Stimulated activated naive CD4-positive, alpha-beta T cell treated with Interleukin-2 at 50 U/mL for 16 hours (primary cell): ENCODE measurements around the gene PMEPA1.

Experiments used
- DNase-seq: peaks from one replicate; lab custom pipeline; 2025; lab: John Stamatoyannopoulos, UW

PMEPA1 gene

DNA sequence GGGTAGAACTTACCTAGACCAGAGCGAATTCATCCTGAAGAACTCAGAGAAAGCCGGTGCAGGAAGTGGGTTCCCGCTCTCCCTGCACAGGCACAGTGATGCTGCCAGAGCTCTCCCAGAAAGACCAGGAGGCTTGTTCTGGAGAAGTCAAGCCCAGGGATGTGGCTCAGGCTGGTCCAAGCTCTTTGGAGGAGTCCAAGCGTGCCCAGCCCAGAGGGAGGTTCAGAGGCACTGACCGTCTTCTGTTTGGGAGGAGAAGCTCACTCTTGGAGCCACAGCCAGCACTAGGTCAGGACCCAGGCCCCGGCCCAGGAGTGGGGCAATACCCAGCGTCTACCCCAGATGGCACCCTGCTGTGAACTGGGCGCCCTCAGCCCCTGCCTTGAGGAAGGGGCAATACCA lies 1.5 kb upstream of the PMEPA1 start:
- no peak for DNase-seq

DNA sequence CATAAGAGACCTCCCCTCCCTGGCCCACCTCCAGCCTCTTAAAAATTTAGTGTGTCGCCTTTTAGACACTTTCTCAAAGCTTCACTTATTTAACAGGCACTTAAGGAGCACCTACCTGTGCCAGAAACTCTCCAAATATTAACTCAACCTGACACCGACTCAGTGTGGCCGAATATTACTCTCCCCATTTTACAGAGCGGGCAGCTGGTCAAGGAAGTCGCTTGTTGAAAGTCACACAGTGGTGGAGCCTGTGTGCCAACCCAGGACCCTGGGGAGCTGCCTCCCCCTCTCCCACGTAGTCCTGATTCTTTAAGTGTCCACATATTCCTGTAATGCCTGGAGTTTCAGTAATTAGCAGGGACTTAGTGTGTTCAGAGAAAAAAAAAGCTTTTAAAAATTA lies 1.0 kb upstream of the PMEPA1 start:
- no peak for DNase-seq

DNA sequence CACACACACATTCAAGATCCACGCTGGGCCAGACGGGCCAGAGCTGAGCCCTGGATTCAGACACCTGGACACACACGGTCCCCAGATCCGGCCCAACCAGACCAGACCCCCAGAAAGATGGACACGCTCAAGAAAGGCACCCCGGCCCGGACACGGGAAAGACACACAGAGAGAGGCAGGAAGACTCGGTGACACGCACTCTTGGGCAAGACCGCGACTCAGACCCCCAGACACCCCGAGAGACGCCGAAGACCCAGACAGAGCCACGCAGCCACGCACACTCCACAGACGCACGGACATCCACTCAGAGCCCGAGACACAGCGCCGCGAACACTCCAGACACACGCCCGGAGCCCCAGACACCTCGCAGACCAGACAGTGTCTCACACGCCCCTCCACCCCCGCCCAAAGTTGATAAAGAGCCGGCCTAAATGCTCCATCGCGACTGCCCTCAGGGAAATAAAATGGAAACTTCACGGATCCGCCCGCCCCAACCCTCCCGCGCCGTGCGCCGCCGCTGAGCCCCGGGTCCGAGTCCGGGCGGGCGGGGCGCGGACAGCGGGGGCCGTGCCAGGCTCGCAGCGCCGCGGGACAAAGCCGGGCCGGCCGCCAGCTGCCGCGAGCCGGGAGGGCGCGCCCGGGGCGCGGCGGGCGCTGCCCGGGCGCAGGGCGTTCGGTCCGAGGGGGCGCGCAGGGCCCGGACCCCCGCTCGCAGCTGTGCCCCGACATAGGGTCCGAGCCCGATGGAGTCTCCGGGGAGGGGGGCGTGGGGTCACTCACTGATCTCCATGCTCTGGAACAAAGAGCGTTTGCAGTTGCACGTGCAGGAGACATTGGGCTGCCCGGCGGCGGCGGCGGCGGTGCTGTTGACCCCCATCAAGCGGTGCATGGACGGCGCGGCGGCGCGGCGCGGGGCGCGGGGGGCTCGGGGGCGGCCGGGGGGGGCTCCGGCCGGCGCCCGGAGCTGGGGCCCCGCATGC lies 831 bp downstream of the PMEPA1 start:
- DNase-seq, result peak; percentile 21

DNA sequence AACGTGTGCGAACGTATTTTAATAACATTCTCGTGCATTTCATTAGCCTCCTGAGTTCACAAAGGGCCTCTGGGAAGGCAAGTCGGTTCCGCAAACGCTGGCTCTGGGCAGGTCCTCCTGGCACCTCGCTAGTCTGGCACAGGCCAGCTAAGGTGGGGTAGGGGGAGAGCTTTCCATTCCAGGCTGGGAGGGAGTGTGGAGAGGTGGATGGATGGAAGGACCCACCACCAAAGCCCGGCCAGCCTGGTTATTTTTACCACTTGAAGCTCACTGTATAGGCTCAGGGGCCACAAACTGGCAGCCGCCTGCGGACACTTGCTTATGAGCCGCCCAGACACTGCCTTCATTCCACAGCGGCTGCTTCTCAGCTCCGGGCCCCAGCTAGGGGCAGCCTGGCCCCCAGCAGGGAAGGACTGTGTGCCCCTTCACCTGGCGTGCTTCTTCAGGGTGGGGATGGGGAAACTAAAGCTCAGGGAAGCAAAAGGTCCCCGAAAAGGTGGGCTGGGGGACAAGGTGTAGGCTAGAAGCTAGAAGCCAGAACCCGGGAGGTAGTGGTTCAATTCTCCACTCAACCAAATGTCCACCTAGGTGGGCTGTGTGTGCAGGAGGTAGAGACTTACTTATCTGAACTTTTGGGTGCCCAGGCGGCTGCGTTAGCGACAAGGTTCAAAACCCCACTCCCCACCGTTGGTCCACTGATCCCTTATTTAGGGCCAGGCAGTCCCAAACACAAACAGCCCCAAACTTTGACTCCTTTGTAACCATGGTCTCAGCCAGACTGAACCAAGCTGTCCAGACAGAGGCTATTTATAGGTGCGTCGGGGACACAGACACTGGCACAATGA lies 1.7 kb downstream of the PMEPA1 start:
- DNase-seq, result no peak

DNA sequence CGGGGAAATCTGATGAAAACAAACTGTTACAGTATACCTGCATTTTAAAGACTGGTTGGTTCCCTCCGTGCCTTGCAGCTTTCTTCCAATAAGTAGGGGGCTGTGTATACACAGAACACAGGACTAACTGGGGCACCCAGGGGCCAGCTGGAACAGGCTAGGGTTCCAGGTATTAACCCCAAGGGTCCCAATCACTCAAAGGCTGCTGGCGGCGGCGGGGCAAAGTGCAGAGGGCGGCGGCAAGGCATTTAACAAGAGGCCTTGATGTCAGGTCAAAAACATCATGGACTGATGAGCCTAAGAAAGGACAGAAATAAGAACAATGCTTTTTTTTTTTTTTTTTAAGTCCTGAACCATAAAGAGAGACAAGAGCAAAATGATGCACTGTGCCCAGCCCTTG lies 2.5 kb downstream of the PMEPA1 start:
- DNase-seq, result no peak

DNA sequence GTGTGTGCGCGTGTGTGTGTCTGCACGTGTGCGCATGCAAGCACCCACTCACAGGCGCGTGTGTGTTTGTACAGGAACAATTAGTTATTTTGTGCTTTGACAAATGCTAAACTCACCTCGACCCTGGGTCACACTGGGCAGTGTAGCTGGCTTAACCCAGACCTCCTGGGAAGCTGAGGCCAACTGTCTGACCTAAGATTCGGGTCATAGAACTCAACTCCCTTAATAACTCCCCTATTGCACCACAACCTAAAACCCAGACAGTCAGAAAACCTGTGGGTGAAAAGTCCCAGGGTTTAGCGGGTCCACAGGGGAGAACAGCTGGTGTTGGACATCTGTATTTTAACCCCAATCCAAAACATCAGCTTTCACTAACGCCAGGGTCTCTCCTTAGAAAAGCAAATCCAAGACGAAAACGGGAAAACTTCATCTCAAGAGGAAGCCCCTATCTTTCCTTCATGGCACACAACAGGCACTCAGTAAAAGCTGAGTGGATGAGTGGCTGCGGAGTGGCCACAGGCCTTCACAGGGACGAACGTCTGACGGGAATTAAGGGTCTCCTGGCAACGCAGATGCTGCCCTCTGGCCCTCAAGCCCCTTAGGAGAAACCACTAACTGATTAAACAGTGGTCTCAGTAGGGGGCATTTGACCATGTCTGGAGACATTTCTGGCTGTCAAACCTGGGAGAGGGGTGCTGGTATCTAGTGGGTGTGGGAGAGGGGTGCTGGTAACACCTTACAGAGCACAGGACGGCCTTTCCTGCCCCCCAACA lies 4.5 kb downstream of the PMEPA1 start:
- DNase-seq, result no peak

DNA sequence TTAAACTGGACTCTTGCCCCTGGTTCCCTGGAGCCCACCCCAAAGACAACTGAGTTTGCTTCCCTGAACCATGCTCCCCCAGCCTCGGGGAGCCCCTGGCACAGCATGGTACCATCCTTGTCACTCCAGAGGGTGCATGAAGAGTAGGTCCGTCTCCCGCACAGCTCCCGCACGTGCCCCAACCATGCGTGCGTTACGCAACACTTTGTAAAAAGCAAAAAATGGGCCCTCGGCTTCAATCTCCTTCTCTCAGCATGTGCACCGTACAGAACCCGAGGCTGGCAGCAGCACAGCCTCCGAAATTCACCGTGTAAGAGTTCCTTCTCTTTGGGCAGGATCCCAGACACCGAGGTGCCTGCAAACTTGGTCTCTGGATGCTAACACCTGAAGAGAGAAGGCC lies 5.6 kb downstream of the PMEPA1 start:
- DNase-seq, result no peak

DNA sequence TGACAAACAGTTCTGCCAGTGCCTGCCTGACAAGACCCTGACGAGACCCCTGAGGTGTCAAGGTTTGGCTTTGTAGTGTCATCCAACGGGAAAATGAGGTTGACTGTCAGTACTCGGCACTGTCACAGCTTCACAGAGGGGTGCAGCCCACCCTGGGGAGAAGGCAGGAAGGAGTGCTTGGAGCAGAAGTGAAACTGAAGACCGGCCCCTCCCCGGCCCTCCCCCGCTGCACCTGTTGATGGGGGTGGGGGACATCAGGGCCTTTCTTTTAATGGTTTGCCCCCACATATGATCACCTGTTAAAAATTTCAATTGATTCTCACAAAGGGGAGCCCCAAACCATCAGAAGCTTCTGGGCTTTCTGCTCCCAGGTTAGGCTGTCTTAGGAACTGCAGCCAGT lies 6.8 kb downstream of the PMEPA1 start:
- DNase-seq, result no peak

DNA sequence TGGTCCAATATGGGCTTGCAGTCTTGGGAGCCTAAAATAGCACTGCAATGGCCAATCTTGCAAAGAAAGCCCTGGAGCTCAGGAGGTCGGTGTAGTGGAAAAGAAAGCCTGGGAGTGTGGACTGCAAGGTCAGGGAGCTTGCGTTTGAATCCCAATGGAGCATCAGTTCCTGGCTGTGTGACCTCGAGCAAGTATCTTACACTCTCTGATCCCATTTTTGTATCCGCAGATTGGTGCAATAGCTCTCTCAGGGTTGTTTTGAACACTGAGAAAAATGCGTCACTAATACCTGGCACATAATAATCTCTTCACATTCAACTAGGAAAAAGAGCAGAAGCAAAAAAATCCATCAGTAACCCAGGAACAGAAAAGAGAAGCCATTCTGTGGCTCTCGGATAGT lies 7.3 kb downstream of the PMEPA1 start:
- DNase-seq, result no peak

DNA sequence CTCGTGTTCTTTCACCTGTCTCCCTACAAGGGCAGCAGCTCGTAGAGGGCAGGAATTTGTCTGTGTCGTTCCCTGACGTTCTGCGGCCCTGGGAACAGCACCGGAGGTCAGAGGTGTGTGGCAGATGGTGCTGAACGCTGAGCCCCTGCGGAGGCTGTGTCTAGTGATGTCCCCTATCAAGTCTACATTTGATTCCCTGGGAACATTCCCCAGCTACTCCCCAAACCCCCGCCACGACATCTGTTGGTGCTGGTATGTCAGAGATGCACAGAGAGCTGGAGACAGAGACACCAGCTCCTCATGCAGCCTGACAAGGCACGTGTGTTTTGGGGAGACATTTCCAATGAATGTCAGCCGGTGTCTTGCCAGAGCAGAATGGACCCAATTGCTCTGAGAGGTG lies 7.7 kb downstream of the PMEPA1 start:
- DNase-seq, result no peak

DNA sequence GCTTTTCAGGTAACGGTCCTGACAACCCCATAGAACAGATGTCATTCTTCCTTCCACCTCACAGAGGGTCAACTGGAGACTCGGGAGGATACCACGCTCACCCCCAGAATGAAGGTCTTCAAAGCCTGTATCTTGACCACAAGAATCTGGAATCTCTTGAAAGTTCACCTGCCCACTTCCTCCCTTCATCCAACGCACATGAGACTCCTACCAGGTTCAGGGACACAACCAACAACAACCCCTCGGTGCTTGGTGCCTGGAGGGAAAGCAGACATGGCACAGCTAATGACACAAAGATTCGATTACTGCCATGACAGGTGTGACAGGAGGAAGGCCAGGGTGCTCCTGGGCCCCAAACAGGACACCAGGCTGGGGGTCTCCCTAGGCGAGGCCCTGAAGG lies 8.2 kb downstream of the PMEPA1 start:
- no peak for DNase-seq

DNA sequence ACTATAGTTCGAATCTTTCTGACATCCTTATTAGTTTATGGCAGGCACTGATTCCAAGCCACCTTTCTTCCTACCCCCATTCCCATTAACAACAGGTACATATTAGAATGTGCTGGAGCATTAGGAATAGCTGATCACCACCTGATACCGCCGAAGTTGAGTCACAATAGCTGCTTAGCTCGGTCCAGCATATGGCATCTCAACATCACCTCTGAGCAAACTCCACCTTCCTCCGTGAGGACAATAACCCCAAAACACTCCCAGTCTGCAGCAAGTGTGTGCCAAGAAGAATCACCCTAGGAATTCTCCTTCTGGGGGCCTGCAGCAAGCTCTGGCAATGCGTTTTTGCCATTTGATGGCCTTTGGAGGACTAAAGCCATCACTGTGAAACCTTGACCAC lies 8.7 kb downstream of the PMEPA1 start:
- DNase-seq, result no peak

DNA sequence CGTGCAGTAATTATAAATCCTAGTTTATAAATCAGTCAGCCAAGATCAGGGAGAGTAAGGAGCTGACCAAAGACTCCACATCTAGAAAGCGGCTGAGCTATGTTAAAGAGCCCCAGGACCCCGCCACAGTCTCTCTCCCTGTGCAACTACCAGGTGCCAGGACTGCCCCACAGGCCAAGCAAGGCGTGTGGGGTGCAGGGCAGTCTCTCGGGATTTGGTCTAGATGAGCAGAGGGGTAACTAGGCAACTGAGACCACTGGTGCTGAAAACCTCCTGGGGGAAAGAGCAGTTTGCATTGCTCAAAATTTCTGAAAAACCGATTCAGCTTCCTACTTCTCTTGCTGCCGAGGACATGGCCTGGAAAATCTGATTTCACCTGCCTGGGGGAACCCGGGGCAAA lies 10.4 kb downstream of the PMEPA1 start:
- DNase-seq, result no peak

DNA sequence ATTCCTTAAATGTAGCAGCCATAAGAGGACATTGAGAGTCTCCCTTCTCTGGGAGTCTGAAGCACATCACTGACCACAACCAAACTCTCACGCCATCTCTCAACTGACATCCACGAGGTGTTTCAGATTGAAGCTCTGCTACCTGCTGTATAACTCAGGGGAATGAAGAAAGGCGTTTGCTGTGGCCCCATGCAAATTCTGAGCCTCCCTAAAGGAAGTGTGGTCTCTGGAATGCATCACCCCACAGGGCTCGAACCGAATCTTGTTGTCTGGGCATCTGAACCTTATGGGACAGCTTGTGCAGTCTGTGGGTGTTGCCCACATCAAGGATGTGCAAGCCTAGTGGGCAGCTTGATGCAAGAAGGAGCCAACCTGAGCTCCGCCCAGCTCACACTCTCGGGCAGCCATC lies 10.9 kb downstream of the PMEPA1 start:
- DNase-seq, result no peak

DNA sequence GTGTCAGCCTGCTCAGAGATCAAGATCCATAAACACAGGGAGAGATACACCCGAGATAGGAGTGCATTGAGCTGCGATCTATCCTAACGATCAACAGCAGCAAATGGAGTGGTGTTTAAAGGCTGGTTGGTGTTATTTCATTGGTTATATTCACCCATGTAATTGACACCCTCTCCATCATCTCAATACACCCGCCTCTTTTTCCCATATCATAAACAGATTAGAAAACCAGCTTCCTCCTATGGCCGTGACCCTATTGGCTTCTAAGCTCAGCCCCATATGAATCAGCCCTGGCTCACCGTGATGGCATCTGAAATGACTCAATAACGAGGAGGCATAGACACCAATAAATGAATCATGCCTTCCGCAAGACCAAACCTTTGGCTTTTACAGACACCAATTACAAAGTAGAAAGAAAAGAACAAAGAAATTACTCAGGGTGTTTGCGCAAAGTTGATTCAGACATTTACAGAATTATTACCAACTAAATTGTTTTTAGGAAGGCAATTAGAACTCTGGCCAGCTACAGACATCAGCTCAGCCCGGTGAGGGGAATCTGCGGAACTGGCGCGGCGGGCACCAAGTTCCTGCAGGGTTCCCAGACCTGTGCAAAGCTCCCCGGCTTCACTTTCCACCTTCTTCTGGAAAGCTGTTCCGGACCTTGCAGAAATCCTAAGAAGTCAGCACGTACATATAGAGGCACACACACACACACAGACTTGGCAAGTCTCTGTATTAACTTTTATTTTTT lies 11.5 kb downstream of the PMEPA1 start:
- peak; percentile 76 for DNase-seq

DNA sequence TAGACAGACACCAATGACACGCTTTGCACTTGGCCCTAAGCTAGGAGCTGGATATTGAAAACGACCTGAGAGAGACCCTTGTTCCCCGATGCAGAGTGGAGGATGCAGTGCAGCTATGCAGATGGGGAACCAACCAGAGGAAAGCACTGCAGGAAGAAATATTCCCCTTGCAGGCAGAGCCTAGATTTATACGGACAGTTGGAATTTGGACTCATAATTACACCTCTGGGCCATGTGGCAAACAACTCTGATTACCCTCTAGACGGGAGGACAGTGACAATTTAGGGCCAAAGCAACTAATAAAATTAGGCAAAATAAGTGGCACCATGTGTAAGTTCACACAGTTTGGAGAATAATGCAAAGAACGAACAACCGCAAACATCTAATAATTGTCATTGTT lies 12.3 kb downstream of the PMEPA1 start:
- DNase-seq, result no peak

DNA sequence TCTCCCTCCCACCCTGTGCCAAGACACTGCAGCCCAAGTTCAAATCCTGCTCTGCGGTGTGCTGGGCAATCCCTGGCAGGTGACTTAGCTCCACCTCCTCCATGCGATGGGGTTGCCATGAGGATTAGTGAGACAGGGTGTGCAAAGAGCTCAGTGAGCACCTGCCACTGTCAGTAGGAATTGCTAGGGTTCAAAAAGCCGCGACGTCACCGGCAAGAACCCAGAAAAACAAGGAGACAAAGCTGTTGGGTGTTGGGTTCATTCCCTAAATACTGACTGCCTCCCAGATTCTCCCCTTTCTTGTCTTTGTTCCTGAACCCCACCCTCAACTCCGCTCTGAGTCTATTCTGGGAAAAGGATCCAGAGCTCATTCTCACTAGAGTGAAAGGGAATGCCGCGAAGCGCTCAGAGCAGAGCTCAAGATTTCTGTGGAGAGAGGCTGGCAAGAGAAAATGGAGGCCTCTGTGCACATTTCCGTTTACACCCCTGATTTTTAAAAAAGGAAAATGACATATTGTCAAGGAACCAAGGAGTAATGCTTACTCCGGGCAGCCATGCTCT lies 13.3 kb downstream of the PMEPA1 start:
- DNase-seq, result no peak

DNA sequence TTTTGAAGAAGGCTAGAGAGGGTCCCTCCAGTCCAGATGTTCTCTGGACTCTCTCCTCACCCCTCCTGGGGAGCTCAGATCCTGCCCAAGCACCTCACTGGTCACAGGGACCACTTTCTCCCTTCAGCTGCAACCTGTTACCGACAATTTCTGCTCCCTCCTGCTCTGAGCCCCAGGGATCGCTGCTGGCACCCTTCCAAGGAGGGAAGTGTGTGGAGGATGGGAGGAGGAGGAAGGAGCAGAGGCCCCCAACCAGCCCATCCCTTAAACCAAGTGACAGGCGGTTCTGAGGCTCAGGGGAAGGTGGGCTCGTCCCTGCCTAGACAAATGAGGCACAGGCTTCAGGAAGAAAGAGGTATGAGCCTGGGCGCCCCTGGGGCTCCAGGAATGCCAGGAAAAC lies 13.9 kb downstream of the PMEPA1 start:
- no peak for DNase-seq

DNA sequence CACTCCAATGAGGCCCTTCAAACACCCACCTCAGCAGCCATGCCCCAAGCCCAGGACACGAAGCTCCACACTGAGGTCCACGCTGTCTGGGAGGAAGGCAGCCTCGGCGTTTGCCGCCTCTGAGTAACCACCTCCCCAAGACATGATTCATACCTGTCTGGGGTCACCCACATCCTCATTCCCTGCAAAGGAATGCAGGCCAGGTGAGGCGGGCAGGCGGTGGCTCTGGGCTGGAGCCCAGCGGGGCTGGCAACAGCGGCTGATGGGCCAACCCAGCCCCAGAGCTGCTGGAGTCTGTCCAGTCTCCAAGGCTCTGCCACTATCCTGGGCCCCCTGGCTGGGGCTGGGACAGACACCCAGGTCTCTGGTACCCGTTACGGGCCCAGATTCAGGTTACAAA lies 14.8 kb downstream of the PMEPA1 start:
- DNase-seq, result no peak

DNA sequence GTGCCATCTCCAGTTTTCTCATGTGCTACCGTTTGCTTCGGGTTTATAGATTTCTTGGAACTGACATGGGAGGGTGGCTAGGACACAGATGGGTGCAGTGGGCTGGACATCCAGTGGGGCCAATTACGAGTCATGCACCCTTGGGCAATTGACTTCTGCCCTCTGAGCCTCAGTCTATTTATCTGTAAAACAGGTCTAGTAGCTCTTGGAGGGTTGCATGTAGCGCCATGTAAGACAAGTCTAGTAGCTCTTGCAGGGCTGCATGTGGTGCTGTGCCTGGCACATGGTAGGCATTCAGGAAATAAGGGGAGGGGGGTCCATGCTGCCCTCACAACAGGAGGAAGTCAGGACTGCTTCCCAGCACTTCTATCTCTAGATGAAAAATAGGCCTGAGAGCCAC lies 15.3 kb downstream of the PMEPA1 start:
- DNase-seq, result no peak

DNA sequence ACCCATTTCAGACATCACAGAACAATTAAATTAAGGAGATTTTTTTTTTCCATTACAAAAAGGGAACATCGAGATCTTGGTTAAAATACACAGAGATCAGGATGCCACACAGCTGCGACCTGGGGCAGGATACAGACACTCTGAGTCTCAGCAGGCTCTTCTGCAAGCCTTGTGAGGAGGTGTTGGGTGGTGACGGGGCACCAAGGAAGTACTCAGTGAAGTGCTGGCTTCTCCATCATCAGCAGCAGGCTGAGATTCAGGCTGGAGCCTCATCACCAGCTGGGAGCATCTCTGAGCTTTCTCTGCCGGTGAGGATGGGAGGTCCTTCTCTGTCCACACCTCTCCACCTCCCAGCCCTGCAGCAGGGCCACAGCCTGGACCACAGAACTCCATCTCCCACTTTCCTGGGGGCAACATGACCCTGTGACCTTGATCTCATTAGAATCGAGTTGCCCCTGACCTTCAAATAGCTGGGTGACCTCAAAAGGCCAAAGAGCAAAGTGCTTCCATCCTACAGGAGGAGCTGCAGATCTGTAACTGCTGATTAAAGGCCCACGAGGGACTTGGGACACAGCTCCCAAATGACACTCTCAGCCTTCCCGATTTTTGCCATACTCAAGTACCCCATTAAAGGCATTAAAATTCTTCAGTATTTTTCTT lies 16.0 kb downstream of the PMEPA1 start:
- no peak for DNase-seq
